GM23248 (cell line): Measurements from ENCODE around the gene DLX3. TPM values are rescaled to one million over a fixed set of nuclear protein-coding genes. Genes with fewer than 3 reads are reported as not detected.
"Not testable (repeated sequence)": the region's sequence is repeated elsewhere in the genome, so short reads cannot be mapped to it uniquely, and the experiment has no call there.

Experiments used
- DNase-seq: peaks from one replicate; pipeline ENCODE4 v3.0.0-alpha.2; 2015
- H2AFZ ChIP-seq: fragments of 200-600 bp; sonication (generic); 2 replicates; pipeline ENCODE4 v1.6.1; 2016; ENCODE audit warnings: antibody characterized with exemption
- H3F3A ChIP-seq: fragments of 200-600 bp; sonication (generic); 2 replicates; pipeline ENCODE4 v1.6.1; 2016; ENCODE audit warnings: mild to moderate bottlenecking, antibody characterized with exemption, mixed run types; ENCODE audit not compliant: insufficient read depth
- H3K27ac ChIP-seq: fragments of 200-600 bp; sonication (generic); 2 replicates; pipeline ENCODE4 v1.5.1; 2016; ENCODE audit warnings: mild to moderate bottlenecking
- H3K27me3 ChIP-seq: fragments of 200-600 bp; sonication (generic); replicated peaks from 2 replicates; pipeline ENCODE4 v1.6.1; 2016; ENCODE audit warnings: mild to moderate bottlenecking; ENCODE audit not compliant: insufficient read depth
- H3K36me3 ChIP-seq: fragments of 200-600 bp; sonication (generic); 2 replicates; pipeline ENCODE4 v1.6.1; 2016; ENCODE audit warnings: low read depth, mild to moderate bottlenecking
- H3K4me1 ChIP-seq: fragments of 200-600 bp; sonication (generic); 2 replicates; pipeline ENCODE4 v1.6.1; 2016; ENCODE audit warnings: mild to moderate bottlenecking; ENCODE audit not compliant: insufficient read depth
- H3K4me2 ChIP-seq: fragments of 200-600 bp; sonication (generic); one replicate; pipeline ENCODE4 v1.6.1; 2016; ENCODE audit warnings: mild to moderate bottlenecking; ENCODE audit not compliant: unreplicated experiment
- H3K4me3 ChIP-seq: fragments of 200-600 bp; sonication (generic); 2 replicates; pipeline ENCODE4 v1.5.1; 2016; ENCODE audit warnings: mild to moderate bottlenecking
- H3K79me2 ChIP-seq: fragments of 200-600 bp; sonication (generic); 2 replicates; pipeline ENCODE4 v1.6.1; 2016; ENCODE audit warnings: mild to moderate bottlenecking; ENCODE audit not compliant: insufficient read depth
- H3K9ac ChIP-seq: fragments of 200-600 bp; sonication (generic); 2 replicates; pipeline ENCODE4 v1.6.1; 2016; ENCODE audit warnings: mild to moderate bottlenecking
- H3K9me2 ChIP-seq: fragments of 200-600 bp; sonication (generic); 2 replicates; pipeline ENCODE4 v1.6.1; 2016; ENCODE audit warnings: mixed run types, mild to moderate bottlenecking, moderate library complexity; ENCODE audit not compliant: insufficient read depth
- H3K9me3 ChIP-seq: fragments of 200-600 bp; sonication (generic); one replicate; pipeline ENCODE4 v1.6.1; 2017; ENCODE audit warnings: low read depth
- H4K20me1 ChIP-seq: fragments of 200-600 bp; sonication (generic); 2 replicates; pipeline ENCODE4 v1.6.0; 2016; ENCODE audit not compliant: insufficient read depth
- EZH2 ChIP-seq: fragments of 200-600 bp; sonication (generic); IDR thresholded peaks from 2 replicates; pipeline ENCODE4 v1.6.1; 2018; ENCODE audit warnings: antibody characterized with exemption, mild to moderate bottlenecking; ENCODE audit not compliant: insufficient read depth, poor library complexity, severe bottlenecking
- EZH2phosphoT487 ChIP-seq: fragments of 200-600 bp; sonication (generic); IDR thresholded peaks from 2 replicates; pipeline ENCODE4 v1.6.1; 2018; ENCODE audit warnings: antibody characterized with exemption, moderate library complexity, mild to moderate bottlenecking, low read depth; ENCODE audit not compliant: insufficient read depth
- WGBS, 2 experiments: methylation state at CpG; one replicate each; pipeline ENCODE4 v1.1.6; 2015 to 2017; ENCODE audit warnings: low lambda C conversion rate in 2 of 2, low coverage in 1 of 2; ENCODE audit errors: missing lambda C conversion rate in 2 of 2; 5-methylcytosine and 5-hydroxymethylcytosine counted together
- in situ Hi-C: fragments of 300-500 bp; cut with MboI; formaldehyde crosslinking; loops from 2 replicates; pipeline ENCODE4 v1.15.0; 2020
- polyA plus RNA-seq: library from polyadenylated mRNA; unstranded; fragments of >200 nt; fragmentation: Nextera tagmentation; extraction: Ambion mirVana; gene quantifications from 2 replicates; pipeline ENCODE4 v1.2.1, GENCODE V29; 2016
- total RNA-seq: library from RNA; depleted of rRNA; stranded (reverse); fragments of >200 nt; shearing (Covaris generic); gene quantifications from 2 replicates; pipeline ENCODE4 v1.2.3, GENCODE V29; 2014; rRNA removed

DLX3 gene
- 0.43 and 0.51 TPM in 2 replicates for total RNA-seq
- polyA plus RNA-seq: 1.0 and 1.4 TPM in 2 replicates

GRCh38 chr17:49995055-49995738 lies at the start of gene DLX3:
Gene DLX3, minus strand, starts transcription at chr17:49995224. Its CDS starts 226 bp downstream, at chr17:49994998.
- H3K27me3 ChIP-seq: peaks cover 13% of the 10 kb centered on the region; the same call in 1 of the 2 replicates

GRCh38 chr17:50044483-50044882 lies 49.5 kb upstream of the DLX3 start:
- no peaks in the 10 kb centered on the region for H3K9me2 ChIP-seq
- no peak for TF ChIP-seq EZH2
- no peak for TF ChIP-seq EZH2phosphoT487
- peaks cover 9% of the 10 kb centered on the region; the same call in 1 of the 2 replicates for H3F3A ChIP-seq
- no peak overlapping the region for H3K27ac ChIP-seq
- no peaks in the 10 kb centered on the region for H3K9me3 ChIP-seq
- H3K9ac ChIP-seq: no peak overlapping the region
- peak overlapping the region; percentile 39; the same call in 1 of the 2 replicates for H2AFZ ChIP-seq
- no peak overlapping the region for H3K4me2 ChIP-seq
- no peaks in the 10 kb centered on the region for H3K27me3 ChIP-seq
- no peaks in the 10 kb centered on the region for H3K79me2 ChIP-seq
- in situ Hi-C loops: no loop called here
- H3K4me1 ChIP-seq: peaks cover 43% of the 10 kb centered on the region
- DNase-seq: no peak
- 87 to 91% methylated on average over 5 of the region's 5 CpGs for WGBS, 2 experiments
- no peak overlapping the region for H3K4me3 ChIP-seq
- H4K20me1 ChIP-seq: no peaks in the 10 kb centered on the region
- H3K36me3 ChIP-seq: no peaks in the 10 kb centered on the region

More at GRCh38 chr17:49995055-49995738, at the start of gene DLX3:
- 0 out of 2 replicates have a peak, but pooled peaks cover 6% of the 10 kb centered on the region for H3K4me1 ChIP-seq
- no peaks in the 10 kb centered on the region for H3K36me3 ChIP-seq
- no peaks in the 10 kb centered on the region for H3F3A ChIP-seq
- no peaks in the 10 kb centered on the region for H3K9me3 ChIP-seq
- peak within 1 kb of the TSS; percentile 57 for H3K9ac ChIP-seq
- no peaks in the 10 kb centered on the region for H4K20me1 ChIP-seq
- DNase-seq: peak; percentile 91
- no peaks in the 10 kb centered on the region for H3K9me2 ChIP-seq
- in situ Hi-C loops: loop anchor here (25.0 kb wide), 1 partner anchor 433 kb away; no protein-coding TSS in a partner anchor
- TF ChIP-seq EZH2phosphoT487 (no peak), EZH2 (no peak)
- 4 to 6% methylated on average over 22 to 29 of the region's 29 CpGs for WGBS, 2 experiments
- peak within 1 kb of the TSS; percentile 75 for H3K4me2 ChIP-seq
- H3K27ac ChIP-seq: no peak within 1 kb of the TSS
- no peaks in the 10 kb centered on the region for H3K79me2 ChIP-seq
- peak within 1 kb of the TSS; percentile 67 for H2AFZ ChIP-seq
- H3K4me3 ChIP-seq: peak within 1 kb of the TSS; percentile 70

GRCh38 chr17:50043290-50044148 lies 48.5 kb upstream of the DLX3 start:
- Histone ChIP-seq H3K4me3 (no peak overlapping the region), H2AFZ (peak overlapping the region; percentile 39), H3K79me2 (no peaks in the 10 kb centered on the region), H3K27me3 (no peaks in the 10 kb centered on the region), H3K9me2 (no peaks in the 10 kb centered on the region), H3K9ac (no peak overlapping the region), H3F3A (peaks cover 9% of the 10 kb centered on the region; the same call in 1 of the 2 replicates), H3K36me3 (no peaks in the 10 kb centered on the region), H3K27ac (0 out of 2 replicates have a peak overlapping the region, but pooled peaks have one; percentile 17), H3K9me3 (no peaks in the 10 kb centered on the region), H4K20me1 (no peaks in the 10 kb centered on the region), H3K4me1 (peaks cover 39% of the 10 kb centered on the region), H3K4me2 (peak overlapping the region; percentile 12)
- peak; percentile 70 for DNase-seq
- 40% methylated on average over 15 to 16 of the region's 16 CpGs for WGBS, 2 experiments
- TF ChIP-seq EZH2phosphoT487 (no peak), EZH2 (no peak)
- in situ Hi-C loops: no loop called here

GRCh38 chr17:50042211-50042610 lies 47.2 kb upstream of the DLX3 start:
- H3K27ac ChIP-seq: no peak overlapping the region
- no peaks in the 10 kb centered on the region for H3K9me2 ChIP-seq
- H3K36me3 ChIP-seq: no peaks in the 10 kb centered on the region
- no peak overlapping the region for H3K9ac ChIP-seq
- H3K79me2 ChIP-seq: no peaks in the 10 kb centered on the region
- no peaks in the 10 kb centered on the region for H4K20me1 ChIP-seq
- TF ChIP-seq EZH2phosphoT487 (no peak), EZH2 (no peak)
- no peak overlapping the region for H3K4me3 ChIP-seq
- no peaks in the 10 kb centered on the region for H3K27me3 ChIP-seq
- H3K4me2 ChIP-seq: no peak overlapping the region
- H3K9me3 ChIP-seq: no peaks in the 10 kb centered on the region
- peaks cover 16% of the 10 kb centered on the region; the same call in 1 of the 2 replicates for H3F3A ChIP-seq
- WGBS, 2 experiments: 83 to 88% methylated on average over 5 of the region's 5 CpGs
- DNase-seq: no peak
- H2AFZ ChIP-seq: no peak overlapping the region
- in situ Hi-C loops: no loop called here
- H3K4me1 ChIP-seq: peaks cover 38% of the 10 kb centered on the region

GRCh38 chr17:50040496-50040895 lies 45.5 kb upstream of the DLX3 start:
- H4K20me1 ChIP-seq, H3K27ac ChIP-seq, H3K36me3 ChIP-seq, H3K9me2 ChIP-seq, H2AFZ ChIP-seq, H3K9me3 ChIP-seq, DNase-seq, H3K9ac ChIP-seq, in situ Hi-C loops, H3K27me3 ChIP-seq, H3K4me3 ChIP-seq, H3K4me2 ChIP-seq, H3K79me2 ChIP-seq: not testable (repeated sequence)
- WGBS, 2 experiments: 70 to 77% methylated on average over 5 of the region's 5 CpGs
- Histone ChIP-seq H3K4me1 (peaks cover 39% of the 10 kb centered on the region), H3F3A (peaks cover 16% of the 10 kb centered on the region; the same call in 1 of the 2 replicates)
